ENCODE measurements around the gene KCTD17. TPM values are rescaled to one million over a fixed set of nuclear protein-coding genes. Genes with fewer than 3 reads are reported as not detected.
A peak's percentile ranks its signal among the peaks of the same experiment; 100 is the strongest.

The KCTD17 gene
- total and polyA plus RNA-seq, 2 experiments from 2014 or later: 38.4 to 49.5 TPM

DNA sequence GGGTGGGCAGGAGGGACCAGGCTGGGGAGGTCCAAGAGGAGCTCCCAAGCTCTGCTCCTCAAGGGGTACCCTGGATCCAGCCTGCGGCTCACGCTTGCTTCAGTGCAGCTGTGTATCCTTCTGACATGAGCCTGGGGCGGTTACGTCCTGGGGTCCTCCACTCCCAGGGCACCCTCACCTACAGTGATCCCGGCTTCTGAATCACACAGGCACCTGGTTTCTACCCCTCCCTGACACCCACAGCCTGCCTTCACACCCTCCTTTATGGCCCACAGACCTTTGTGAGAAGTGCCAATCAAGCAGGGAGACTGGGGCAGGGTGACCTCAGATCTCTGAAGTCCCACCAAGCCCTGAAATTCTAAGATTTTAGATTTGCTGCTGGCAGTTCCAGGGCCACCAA is 30.5 kb upstream of the KCTD17 start:
- DNase-seq (ENCODE audit: low read depth in 1 of 2, low spot score in 1 of 2): no peak
- TF ChIP-seq, protein P1, sequence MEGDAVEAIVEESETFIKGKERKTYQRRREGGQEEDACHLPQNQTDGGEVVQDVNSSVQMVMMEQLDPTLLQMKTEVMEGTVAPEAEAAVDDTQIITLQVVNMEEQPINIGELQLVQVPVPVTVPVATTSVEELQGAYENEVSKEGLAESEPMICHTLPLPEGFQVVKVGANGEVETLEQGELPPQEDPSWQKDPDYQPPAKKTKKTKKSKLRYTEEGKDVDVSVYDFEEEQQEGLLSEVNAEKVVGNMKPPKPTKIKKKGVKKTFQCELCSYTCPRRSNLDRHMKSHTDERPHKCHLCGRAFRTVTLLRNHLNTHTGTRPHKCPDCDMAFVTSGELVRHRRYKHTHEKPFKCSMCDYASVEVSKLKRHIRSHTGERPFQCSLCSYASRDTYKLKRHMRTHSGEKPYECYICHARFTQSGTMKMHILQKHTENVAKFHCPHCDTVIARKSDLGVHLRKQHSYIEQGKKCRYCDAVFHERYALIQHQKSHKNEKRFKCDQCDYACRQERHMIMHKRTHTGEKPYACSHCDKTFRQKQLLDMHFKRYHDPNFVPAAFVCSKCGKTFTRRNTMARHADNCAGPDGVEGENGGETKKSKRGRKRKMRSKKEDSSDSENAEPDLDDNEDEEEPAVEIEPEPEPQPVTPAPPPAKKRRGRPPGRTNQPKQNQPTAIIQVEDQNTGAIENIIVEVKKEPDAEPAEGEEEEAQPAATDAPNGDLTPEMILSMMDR (IDR thresholded peaks at IDR 0.05; ENCODE audit: low read depth, low read length): no peak
- no peaks in the 10 kb centered on the region for H3K4me1 ChIP-seq (ENCODE audit: low read depth)
- no peak overlapping the region for H3K4me3 ChIP-seq
- H3K27ac ChIP-seq: no peak overlapping the region
- no peaks in the 10 kb centered on the region for H3K9me3 ChIP-seq (ENCODE audit: low read depth)
- H3K27me3 ChIP-seq: no peaks in the 10 kb centered on the region
- peaks cover 3% of the 10 kb centered on the region for H3K36me3 ChIP-seq

DNA sequence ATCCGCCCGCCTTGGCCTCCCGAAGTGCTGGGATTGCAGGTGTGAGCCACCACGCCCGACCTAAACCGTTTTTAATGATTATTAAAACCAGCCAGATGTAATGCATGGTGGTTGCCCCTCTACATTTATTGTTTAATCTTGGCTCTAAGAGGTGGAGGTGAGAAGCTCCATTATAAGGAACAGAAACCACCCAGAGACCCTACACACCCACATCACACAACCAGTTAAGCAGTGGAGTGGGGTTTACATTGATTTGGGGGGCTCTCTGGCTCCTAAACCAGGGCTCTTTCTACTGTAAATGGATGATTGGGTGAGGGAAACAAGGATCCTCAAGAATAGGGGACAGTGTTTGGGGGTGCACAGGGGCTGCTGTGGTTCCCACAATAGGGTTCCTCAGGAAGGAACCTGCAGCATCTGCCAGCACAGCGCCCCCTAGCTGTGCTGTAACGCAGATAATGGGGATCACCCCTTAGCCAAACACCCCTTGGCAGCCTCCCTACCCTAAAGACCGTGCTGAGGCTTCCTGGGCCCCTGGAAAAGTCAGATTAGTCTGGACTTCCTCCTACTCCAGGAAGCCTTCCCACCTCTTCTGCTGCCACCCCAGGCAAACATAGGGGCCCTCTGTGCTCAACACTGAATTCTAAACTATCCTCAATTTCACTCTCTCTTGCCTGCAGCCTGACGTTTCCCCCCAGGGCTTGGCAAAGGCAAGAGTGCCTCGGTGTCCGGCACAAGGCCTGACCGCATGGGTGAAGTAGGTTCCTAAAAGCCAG is 29.6 kb upstream of the KCTD17 start:
- H3K27me3 ChIP-seq: no peaks in the 10 kb centered on the region
- DNase-seq (ENCODE audit: low read depth in 1 of 2, low spot score in 1 of 2): peak; percentile 58 to 59
- TF ChIP-seq, protein P1 (IDR thresholded peaks at IDR 0.05; ENCODE audit: low read depth, low read length): peak; percentile 78
- H3K4me3 ChIP-seq: no peak overlapping the region
- peaks cover 5% of the 10 kb centered on the region for H3K36me3 ChIP-seq
- no peaks in the 10 kb centered on the region for H3K9me3 ChIP-seq (ENCODE audit: low read depth)
- H3K4me1 ChIP-seq (ENCODE audit: low read depth): no peaks in the 10 kb centered on the region
- H3K27ac ChIP-seq: no peak overlapping the region

DNA sequence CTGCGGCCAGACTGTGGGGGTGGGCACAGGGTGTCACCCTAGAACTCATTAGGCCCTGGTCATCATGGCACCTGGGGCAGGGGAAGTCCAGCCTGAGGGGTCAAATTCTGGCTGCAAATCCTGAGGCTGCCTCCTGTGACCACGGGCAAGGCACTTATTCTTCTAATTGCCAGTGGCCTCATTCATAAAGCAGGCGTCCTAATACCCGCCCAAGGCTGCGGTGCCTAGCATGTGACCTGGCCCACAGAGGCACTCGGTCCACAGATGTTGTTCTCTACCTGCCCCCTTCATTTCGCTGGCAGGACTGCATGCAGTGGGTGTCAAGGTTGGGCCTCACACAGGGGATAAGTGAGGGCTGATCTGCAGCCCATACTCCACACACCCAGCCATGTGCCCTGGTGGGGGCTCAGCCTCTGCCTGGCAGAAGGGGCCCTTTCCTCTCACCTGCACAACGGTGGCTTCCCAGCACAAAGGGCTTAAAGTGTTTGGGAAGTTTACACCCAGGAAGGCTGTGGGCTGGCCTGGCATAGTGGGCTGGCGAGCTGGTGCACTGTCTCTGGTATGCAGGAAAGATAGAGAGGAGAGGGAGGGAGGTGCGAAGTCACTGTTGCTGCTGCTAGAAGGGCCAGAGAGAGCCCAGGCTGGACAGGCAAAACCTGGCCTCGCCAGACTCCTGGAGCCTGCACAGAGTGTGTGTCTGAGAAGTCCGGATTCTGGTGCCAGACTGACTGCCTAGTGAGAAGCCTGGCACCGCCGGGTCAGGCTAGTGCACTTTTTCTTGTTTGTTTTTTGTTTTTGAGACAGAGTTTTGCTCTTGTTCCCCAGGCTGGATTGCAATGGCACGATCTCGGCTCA is 28.8 kb upstream of the KCTD17 start:
- no peaks in the 10 kb centered on the region for H3K4me1 ChIP-seq (ENCODE audit: low read depth)

DNA sequence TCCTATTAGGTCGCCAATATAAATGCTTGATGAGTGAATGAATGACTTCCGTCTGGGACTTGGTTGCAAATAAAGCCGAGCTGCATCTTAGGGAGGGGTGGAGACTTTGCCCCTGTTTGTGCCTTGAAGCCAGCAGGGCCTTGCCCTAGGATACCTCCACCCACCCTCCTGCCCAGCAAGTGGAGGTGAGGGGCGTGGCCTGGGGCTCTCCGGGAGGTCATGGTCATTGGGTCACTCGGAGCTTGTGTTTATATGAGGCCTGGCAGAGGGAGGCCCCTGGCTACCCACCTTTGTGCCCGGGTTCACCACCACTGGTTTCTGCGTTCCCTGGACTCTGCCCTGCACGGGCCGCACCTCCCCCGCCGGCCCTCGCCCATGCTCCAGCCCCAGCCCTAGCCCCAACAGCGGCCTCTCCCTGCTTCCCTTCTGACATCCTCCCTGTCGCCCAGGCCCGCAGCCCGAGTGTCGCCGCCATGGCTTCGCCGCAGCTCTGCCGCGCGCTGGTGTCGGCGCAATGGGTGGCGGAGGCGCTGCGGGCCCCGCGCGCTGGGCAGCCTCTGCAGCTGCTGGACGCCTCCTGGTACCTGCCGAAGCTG is 27.7 kb upstream of the KCTD17 start:
- Histone ChIP-seq H3K36me3 (peaks cover 5% of the 10 kb centered on the region), H3K4me3 (no peak overlapping the region)
- TF ChIP-seq, protein P1 (IDR thresholded peaks at IDR 0.05; ENCODE audit: low read depth, low read length): no peak

More for the DNA sequence above, 28.8 kb upstream of the KCTD17 start:
- Histone ChIP-seq H3K27ac (no peak overlapping the region), H3K4me3 (no peak overlapping the region), H3K36me3 (peaks cover 5% of the 10 kb centered on the region), H3K9me3 (ENCODE audit: low read depth) (no peaks in the 10 kb centered on the region), H3K27me3 (no peaks in the 10 kb centered on the region)
- DNase-seq (ENCODE audit: low read depth in 1 of 2, low spot score in 1 of 2): peak in 1 of 2 donors; percentile 17
- TF ChIP-seq, protein P1 (IDR thresholded peaks at IDR 0.05; ENCODE audit: low read depth, low read length): no peak

DNA sequence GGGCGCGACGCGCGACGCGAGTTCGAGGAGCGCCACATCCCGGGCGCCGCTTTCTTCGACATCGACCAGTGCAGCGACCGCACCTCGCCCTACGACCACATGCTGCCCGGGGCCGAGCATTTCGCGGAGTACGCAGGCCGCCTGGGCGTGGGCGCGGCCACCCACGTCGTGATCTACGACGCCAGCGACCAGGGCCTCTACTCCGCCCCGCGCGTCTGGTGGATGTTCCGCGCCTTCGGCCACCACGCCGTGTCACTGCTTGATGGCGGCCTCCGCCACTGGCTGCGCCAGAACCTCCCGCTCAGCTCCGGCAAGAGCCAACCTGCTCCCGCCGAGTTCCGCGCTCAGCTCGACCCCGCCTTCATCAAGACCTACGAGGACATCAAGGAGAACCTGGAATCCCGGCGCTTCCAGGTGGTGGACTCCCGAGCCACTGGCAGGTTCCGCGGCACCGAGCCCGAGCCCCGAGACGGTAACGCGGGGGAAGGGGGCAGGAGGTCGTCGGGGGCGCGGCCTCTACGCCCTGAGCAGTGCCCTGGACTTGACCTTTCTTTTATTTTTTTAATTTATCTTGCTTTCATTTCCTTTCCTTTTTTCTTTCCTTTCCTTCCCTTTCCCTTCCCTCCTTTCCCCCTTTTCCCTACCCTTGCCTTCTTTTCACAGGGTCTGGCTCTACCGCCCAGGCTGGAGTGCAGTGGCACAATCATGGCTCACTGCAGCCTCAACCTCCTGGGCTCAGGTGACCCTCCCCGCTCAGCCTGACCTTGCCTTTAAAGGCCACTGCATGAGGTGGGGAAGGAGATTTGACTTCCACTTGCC is 27.0 kb upstream of the KCTD17 start:
- Histone ChIP-seq H3K4me1 (ENCODE audit: low read depth) (no peaks in the 10 kb centered on the region), H3K36me3 (peaks cover 10% of the 10 kb centered on the region), H3K4me3 (no peak overlapping the region), H3K27ac (no peak overlapping the region), H3K9me3 (ENCODE audit: low read depth) (no peaks in the 10 kb centered on the region), H3K27me3 (no peaks in the 10 kb centered on the region)
- no peak for DNase-seq (ENCODE audit: low read depth in 1 of 2, low spot score in 1 of 2)
- TF ChIP-seq, protein P1 (IDR thresholded peaks at IDR 0.05; ENCODE audit: low read depth, low read length): no peak

More for the DNA sequence above, 27.7 kb upstream of the KCTD17 start:
- Histone ChIP-seq H3K4me1 (ENCODE audit: low read depth) (no peaks in the 10 kb centered on the region), H3K9me3 (ENCODE audit: low read depth) (no peaks in the 10 kb centered on the region), H3K27ac (no peak overlapping the region), H3K27me3 (no peaks in the 10 kb centered on the region)
- no peak for DNase-seq (ENCODE audit: low read depth in 1 of 2, low spot score in 1 of 2)

Data from cardiac muscle cell (in vitro differentiated cells and primary cell).